WTC11 (cell line): Measurements from ENCODE around the gene LAMP1. TPM values are rescaled to one million over a fixed set of nuclear protein-coding genes. Genes with fewer than 3 reads are reported as not detected.

Experiments
- ATAC-seq: fragments of 200-7000 bp; cut with Tn5 transposase; 2 replicates; pipeline ENCODE4 v1.10.0; 2021; ENCODE audit warnings: mild to moderate bottlenecking, moderate library complexity
- CTCF ChIA-PET: fragments of 300-600 bp; sonication (Branson Sonifier 250); formaldehyde crosslinking; loops from one replicate; lab custom pipeline; 2021; ENCODE audit warnings: antibody characterized with exemption; lab: Charles Lee
- POLR2A ChIA-PET: fragments of 350-600 bp; sonication (Branson Sonifier 250); formaldehyde crosslinking; loops from one replicate; lab custom pipeline; 2021; ENCODE audit warnings: antibody characterized with exemption; lab: Charles Lee
- DNase-seq: peaks from one replicate; pipeline ENCODE4 v3.0.0; 2021; ENCODE audit warnings: low spot score
- H3K27ac Mint-ChIP-seq: 2 replicates; pipeline ENCODE4 v1.8.0; 2021; ENCODE audit warnings: mixed read lengths
- H3K27me3 Mint-ChIP-seq: 2 replicates; pipeline ENCODE4 v1.8.0; 2021; ENCODE audit warnings: low read depth, mild to moderate bottlenecking, moderate library complexity, mixed read lengths
- H3K36me3 Mint-ChIP-seq: 2 replicates; pipeline ENCODE4 v1.8.0; 2021; ENCODE audit warnings: mixed read lengths
- H3K4me1 Mint-ChIP-seq: 2 replicates; pipeline ENCODE4 v1.8.0; 2022; ENCODE audit warnings: mixed read lengths
- H3K4me3 Mint-ChIP-seq: 2 replicates; pipeline ENCODE4 v1.8.0; 2021; ENCODE audit warnings: mild to moderate bottlenecking, moderate library complexity, mixed read lengths
- H3K9me3 Mint-ChIP-seq: 2 replicates; pipeline ENCODE4 v1.8.0; 2021; ENCODE audit warnings: mixed read lengths
- ETV6 ChIP-seq: sonication (generic); formaldehyde crosslinking; IDR thresholded peaks from 2 replicates; pipeline ENCODE4 v1.8.1; 2022; ENCODE audit warnings: mild to moderate bottlenecking, missing genetic modification reagents
- FOXP4 ChIP-seq: sonication (generic); formaldehyde crosslinking; IDR thresholded peaks from 2 replicates; pipeline ENCODE4 v1.8.0; 2022; ENCODE audit warnings: mild to moderate bottlenecking, missing genetic modification reagents
- GABPB1 ChIP-seq: sonication (generic); formaldehyde crosslinking; IDR thresholded peaks from 2 replicates; pipeline ENCODE4 v1.8.1; 2023; ENCODE audit warnings: mild to moderate bottlenecking, missing genetic modification reagents
- IRF2 ChIP-seq: sonication (generic); formaldehyde crosslinking; IDR thresholded peaks from 2 replicates; pipeline ENCODE4 v1.8.0; 2022; ENCODE audit warnings: low read depth, missing genetic modification reagents, borderline replicate concordance
- JAZF1 ChIP-seq: fragments of 250-450 bp; sonication (Bioruptor Pico); IDR thresholded peaks from 2 replicates; pipeline ENCODE4 v1.9.0; 2021; ENCODE audit warnings: moderate library complexity, mild to moderate bottlenecking, inconsistent platforms
- KAT7 ChIP-seq: sonication (generic); formaldehyde crosslinking; IDR thresholded peaks from 2 replicates; pipeline ENCODE4 v1.8.1; 2023; ENCODE audit warnings: missing genetic modification reagents, mild to moderate bottlenecking, borderline replicate concordance
- MXD4 ChIP-seq: fragments of 250-450 bp; sonication (Bioruptor Pico); IDR thresholded peaks from 2 replicates; pipeline ENCODE4 v1.8.0; 2021; ENCODE audit warnings: mild to moderate bottlenecking, moderate library complexity, borderline replicate concordance
- MYBL2 ChIP-seq: sonication (generic); formaldehyde crosslinking; IDR thresholded peaks from 2 replicates; pipeline ENCODE4 v1.8.1; 2023; ENCODE audit warnings: mild to moderate bottlenecking, moderate library complexity, missing genetic modification reagents
- NFYB ChIP-seq: sonication (generic); formaldehyde crosslinking; conservative IDR thresholded peaks from 2 replicates; pipeline ENCODE4 v1.8.0; 2022; ENCODE audit warnings: low read depth, missing genetic modification reagents
- NR1H2 ChIP-seq: sonication (generic); formaldehyde crosslinking; IDR thresholded peaks from 2 replicates; pipeline ENCODE4 v1.9.0; 2021; ENCODE audit warnings: mild to moderate bottlenecking, moderate library complexity, missing genetic modification reagents
- PRDM15 ChIP-seq: sonication (generic); formaldehyde crosslinking; IDR thresholded peaks from 2 replicates; pipeline ENCODE4 v1.8.0; 2022; ENCODE audit warnings: missing genetic modification reagents
- PRRX2 ChIP-seq: fragments of 250-450 bp; sonication (Bioruptor Pico); IDR thresholded peaks from 2 replicates; pipeline ENCODE4 v1.8.0; 2021; ENCODE audit warnings: mild to moderate bottlenecking
- ZBTB21 ChIP-seq: sonication (generic); formaldehyde crosslinking; IDR thresholded peaks from 2 replicates; pipeline ENCODE4 v1.8.1; 2023; ENCODE audit warnings: mild to moderate bottlenecking, missing genetic modification reagents, borderline replicate concordance
- ZBTB43 ChIP-seq: sonication (generic); formaldehyde crosslinking; IDR thresholded peaks from 2 replicates; pipeline ENCODE4 v1.8.1; 2023; ENCODE audit warnings: mild to moderate bottlenecking, missing genetic modification reagents
- ZNF219 ChIP-seq: sonication (generic); formaldehyde crosslinking; IDR thresholded peaks from 2 replicates; pipeline ENCODE4 v1.8.0; 2023; ENCODE audit warnings: missing genetic modification reagents, mild to moderate bottlenecking, borderline replicate concordance
- ZNF232 ChIP-seq: sonication (generic); formaldehyde crosslinking; IDR thresholded peaks from 2 replicates; pipeline ENCODE4 v1.8.0; 2022; ENCODE audit warnings: mild to moderate bottlenecking, missing genetic modification reagents
- ZNF281 ChIP-seq: sonication (generic); formaldehyde crosslinking; IDR thresholded peaks from 2 replicates; pipeline ENCODE4 v1.8.0; 2023; ENCODE audit warnings: mild to moderate bottlenecking, missing genetic modification reagents
- ZNF317 ChIP-seq: sonication (generic); formaldehyde crosslinking; IDR thresholded peaks from 2 replicates; pipeline ENCODE4 v1.8.1; 2023; ENCODE audit warnings: low read depth, mild to moderate bottlenecking, moderate library complexity, missing genetic modification reagents, borderline replicate concordance
- ZSCAN18 ChIP-seq: fragments of 250-450 bp; sonication (Bioruptor Pico); IDR thresholded peaks from 2 replicates; pipeline ENCODE4 v2.1.2; 2022; ENCODE audit warnings: mild to moderate bottlenecking, moderate library complexity
- total RNA-seq: library from RNA; stranded (reverse); gene quantifications from 3 replicates; pipeline ENCODE4 v1.2.3, GENCODE V29; 2021

The LAMP1 gene
- total RNA-seq, 1 experiment from 2014 or later, result 150 TPM

- no peak for TF ChIP-seq IRF2 (CRISPR knock-in tag)
- TF ChIP-seq NFYB (CRISPR knock-in tag), result no peak
- no peak for TF ChIP-seq JAZF1 (CRISPR knock-in tag)
- TF ChIP-seq KAT7 (CRISPR knock-in tag), result no peak
- no peak for TF ChIP-seq ZNF281
- no peak for TF ChIP-seq PRRX2 (CRISPR knock-in tag)
- no peak for TF ChIP-seq FOXP4 (CRISPR knock-in tag)
- TF ChIP-seq NR1H2 (CRISPR knock-in tag), result no peak
- no peak for TF ChIP-seq GABPB1
- TF ChIP-seq ETV6 (CRISPR knock-in tag), result no peak
- TF ChIP-seq ZBTB43, result no peak
- TF ChIP-seq ZSCAN18 (CRISPR knock-in tag), result no peak
- no peak for TF ChIP-seq ZNF317 (CRISPR knock-in tag)
- TF ChIP-seq ZNF232, result no peak
- TF ChIP-seq MYBL2 (CRISPR knock-in tag), result no peak
- TF ChIP-seq ZNF219 (CRISPR knock-in tag), result no peak
- no peak for TF ChIP-seq PRDM15 (CRISPR knock-in tag)
- TF ChIP-seq MXD4 (CRISPR knock-in tag), result no peak
- no peak for TF ChIP-seq ZBTB21 (CRISPR knock-in tag)
- no peaks in the 10 kb centered on the region for H3K27me3 Mint-ChIP-seq
- ChIA-PET CTCF (interaction anchor here (0.7 to 1.7 kb wide), 3 partner anchors 10 to 41 kb away, joined by 3 to 5 read pairs (median 5); no protein-coding TSS in a partner anchor), POLR2A (no interaction called here)
- no peak overlapping the region for H3K4me3 Mint-ChIP-seq
- ATAC-seq (peak; percentile 73), DNase-seq (no peak)
- H3K36me3 Mint-ChIP-seq, result peaks cover 56% of the 10 kb centered on the region
- no peaks in the 10 kb centered on the region for H3K4me1 Mint-ChIP-seq
- H3K9me3 Mint-ChIP-seq, result peaks cover 9% of the 10 kb centered on the region
- no peak overlapping the region for H3K27ac Mint-ChIP-seq
Observed at GRCh38 chr13:113350065-113350937, 53.3 kb downstream of the LAMP1 start.
